PFSK-1 (cell line): Measurements from ENCODE around the gene ALG9.

ENCODE experiments used
- POLR2AphosphoS5 ChIP-seq: IDR thresholded peaks from 2 replicates; pipeline ENCODE4 v1.6.1; 2012; ENCODE audit warnings: low read depth, mild to moderate bottlenecking, control low read depth, low read length, moderate library complexity
- SIN3A ChIP-seq: IDR thresholded peaks from 2 replicates; pipeline ENCODE4 v1.6.1; 2012; ENCODE audit warnings: mild to moderate bottlenecking, low read length, moderate library complexity, borderline replicate concordance; ENCODE audit not compliant: insufficient read depth
- TAF1 ChIP-seq: IDR thresholded peaks from 2 replicates; pipeline ENCODE4 v1.6.1; 2012; ENCODE audit warnings: low read length, control low read depth, borderline replicate concordance; ENCODE audit not compliant: insufficient read depth

GRCh38 chr11:111841370-111842053, 29.9 kb downstream of the ALG9 start:
- no peak for TF ChIP-seq SIN3A
- no peak for TF ChIP-seq TAF1
- no peak for TF ChIP-seq POLR2AphosphoS5
